HG03280 (cell line): Measurements from ENCODE around the gene PPP1R15B.

ENCODE experiments used
- ATAC-seq: cut with Tn5 transposase; IDR thresholded peaks from one replicate; pipeline ENCODE4 v1.9.1; 2021; ENCODE audit warnings: mild to moderate bottlenecking, moderate library complexity; ENCODE audit not compliant: unreplicated experiment

PPP1R15B gene

GRCh38 chr1:204402391-204402790 is 9.2 kb downstream of the PPP1R15B start:
- ATAC-seq: no peak

GRCh38 chr1:204401730-204402129 is 9.9 kb downstream of the PPP1R15B start:
- ATAC-seq: no peak

- no peak for ATAC-seq
Measured at GRCh38 chr1:204400882-204401510, 10.6 kb downstream of the PPP1R15B start.

- peak; percentile 81 for ATAC-seq
Measured at GRCh38 chr1:204398197-204399125, 13.2 kb downstream of the PPP1R15B start.

- ATAC-seq: no peak
Measured at GRCh38 chr1:204396015-204396583, 15.5 kb downstream of the PPP1R15B start.

GRCh38 chr1:204391629-204392028 is 20.0 kb downstream of the PPP1R15B start:
- no peak for ATAC-seq

- no peak for ATAC-seq
Measured at GRCh38 chr1:204390751-204391466, 20.7 kb downstream of the PPP1R15B start.

GRCh38 chr1:204385727-204386126 is 25.9 kb downstream of the PPP1R15B start:
- no peak for ATAC-seq

- ATAC-seq: no peak
Measured at GRCh38 chr1:204384636-204385352, 26.8 kb downstream of the PPP1R15B start.

- no peak for ATAC-seq
Measured at GRCh38 chr1:204383163-204383904, 28.3 kb downstream of the PPP1R15B start.

- no peak for ATAC-seq
Measured at GRCh38 chr1:204382714-204383083, 28.9 kb downstream of the PPP1R15B start.

- no peak for ATAC-seq
Measured at GRCh38 chr1:204380293-204380831, 31.3 kb downstream of the PPP1R15B start.

- no peak for ATAC-seq
Measured at GRCh38 chr1:204377800-204378668, 33.6 kb downstream of the PPP1R15B start.

GRCh38 chr1:204376919-204377799 is 34.5 kb downstream of the PPP1R15B start:
- ATAC-seq: no peak

GRCh38 chr1:204376465-204376864 is 35.2 kb downstream of the PPP1R15B start:
- ATAC-seq: no peak

GRCh38 chr1:204373911-204374310 is 37.7 kb downstream of the PPP1R15B start:
- no peak for ATAC-seq

- no peak for ATAC-seq
Measured at GRCh38 chr1:204370176-204370575, 41.4 kb downstream of the PPP1R15B start.
